ENCODE measurements around the gene PRPF39.

GRCh38 chr14:45068396-45068795 is 15.5 kb upstream of the PRPF39 start:
- TF ChIP-seq POLR2A (IDR thresholded peaks at IDR 0.05; ENCODE audit: low read depth, low read length): no peak
- TF ChIP-seq POLR2AphosphoS5 (IDR thresholded peaks at IDR 0.05; ENCODE audit: low read depth, low read length): no peak
- no peak for TF ChIP-seq TAF1 (IDR thresholded peaks at IDR 0.05; ENCODE audit: borderline replicate concordance, low read depth, low read length)
